ENCODE measurements around the gene TMEM184B.

DNA sequence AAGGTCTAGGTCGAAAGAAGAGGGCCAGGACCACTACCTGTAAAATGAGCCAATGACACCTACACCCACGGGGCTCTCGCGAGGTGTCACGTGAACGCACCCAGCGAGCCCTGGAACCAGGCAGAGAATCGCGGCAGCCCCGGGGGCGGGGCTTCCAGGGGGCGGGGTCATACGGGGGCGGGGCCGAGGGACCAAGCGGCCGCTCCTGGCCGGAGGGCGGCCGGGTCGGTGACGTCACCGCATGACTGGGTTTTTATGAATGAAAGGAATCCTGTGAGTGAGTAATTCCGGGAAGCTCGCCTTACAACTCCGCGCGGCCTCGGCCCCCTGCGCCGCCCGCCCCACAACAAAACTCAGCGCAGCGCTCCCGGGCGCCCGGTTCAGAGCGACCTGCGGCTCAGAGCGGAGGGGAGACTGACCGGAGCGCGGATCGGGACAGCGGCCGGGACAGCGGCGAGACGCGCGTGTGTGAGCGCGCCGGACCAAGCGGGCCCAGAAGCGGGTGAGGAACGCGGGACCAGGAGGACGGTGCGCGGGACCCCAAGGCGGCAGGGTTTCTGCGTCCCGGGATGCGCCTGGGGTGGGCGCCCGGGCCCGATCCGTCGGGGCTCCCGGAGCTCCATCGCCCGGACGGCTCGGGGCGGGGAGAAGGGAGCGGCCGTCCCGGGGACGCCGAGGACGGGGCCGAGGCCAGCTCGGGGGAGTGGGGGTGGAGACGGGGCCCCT, 70.9 kb downstream of the TMEM184B start, which contains the start of gene MAFF:
- TF ChIP-seq, protein P1, sequence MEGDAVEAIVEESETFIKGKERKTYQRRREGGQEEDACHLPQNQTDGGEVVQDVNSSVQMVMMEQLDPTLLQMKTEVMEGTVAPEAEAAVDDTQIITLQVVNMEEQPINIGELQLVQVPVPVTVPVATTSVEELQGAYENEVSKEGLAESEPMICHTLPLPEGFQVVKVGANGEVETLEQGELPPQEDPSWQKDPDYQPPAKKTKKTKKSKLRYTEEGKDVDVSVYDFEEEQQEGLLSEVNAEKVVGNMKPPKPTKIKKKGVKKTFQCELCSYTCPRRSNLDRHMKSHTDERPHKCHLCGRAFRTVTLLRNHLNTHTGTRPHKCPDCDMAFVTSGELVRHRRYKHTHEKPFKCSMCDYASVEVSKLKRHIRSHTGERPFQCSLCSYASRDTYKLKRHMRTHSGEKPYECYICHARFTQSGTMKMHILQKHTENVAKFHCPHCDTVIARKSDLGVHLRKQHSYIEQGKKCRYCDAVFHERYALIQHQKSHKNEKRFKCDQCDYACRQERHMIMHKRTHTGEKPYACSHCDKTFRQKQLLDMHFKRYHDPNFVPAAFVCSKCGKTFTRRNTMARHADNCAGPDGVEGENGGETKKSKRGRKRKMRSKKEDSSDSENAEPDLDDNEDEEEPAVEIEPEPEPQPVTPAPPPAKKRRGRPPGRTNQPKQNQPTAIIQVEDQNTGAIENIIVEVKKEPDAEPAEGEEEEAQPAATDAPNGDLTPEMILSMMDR (conservative IDR thresholded peaks at IDR 0.05): no peak
- TF ChIP-seq EZH2 (IDR thresholded peaks at IDR 0.05; ENCODE audit: low read depth): no peak

Data from PC-9 (cell line).